ENCODE results near the gene INPP4A. TPM values are rescaled to one million over a fixed set of nuclear protein-coding genes. Genes with fewer than 3 reads are reported as not detected.

Gene INPP4A
- polyA plus RNA-seq, 2 of the 4 experiments (the other 2 are of a cell fraction) = 9.4 to 16.0 TPM

DNA sequence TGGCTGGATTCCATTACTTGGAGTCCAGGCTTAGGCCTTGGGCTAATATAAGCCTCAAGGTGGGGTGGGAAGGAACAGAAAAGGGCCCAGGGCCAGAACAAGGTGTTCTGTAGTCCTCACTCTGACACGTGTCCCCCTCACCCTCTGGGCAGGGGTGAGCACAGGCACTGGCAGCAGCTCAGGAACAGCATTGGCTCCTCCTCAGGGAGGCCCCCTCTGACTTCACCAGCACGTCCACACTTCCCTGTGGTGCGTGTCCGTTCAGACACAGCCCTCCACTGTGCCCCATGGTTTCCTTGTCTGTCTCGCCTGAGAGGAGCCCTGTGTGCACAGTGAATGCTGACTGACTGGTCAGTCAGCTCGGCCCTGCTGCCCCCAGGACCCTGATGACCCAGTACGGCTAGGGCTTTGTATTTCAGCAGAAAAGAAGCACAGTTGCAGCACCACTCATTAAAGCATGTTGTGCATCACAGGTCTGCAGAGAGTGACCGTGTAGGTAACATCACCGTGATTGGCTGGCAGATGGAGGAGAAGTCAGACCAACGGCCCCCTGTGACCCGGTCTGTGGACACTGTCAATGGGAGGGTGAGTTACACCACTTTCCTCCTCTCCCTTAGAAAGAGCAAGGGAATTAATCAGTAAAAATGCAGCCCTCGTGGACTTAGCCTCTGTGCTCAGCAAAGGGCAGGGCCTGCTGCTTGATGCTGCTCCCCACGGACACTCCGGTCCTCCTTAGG lies 92.9 kb downstream of the INPP4A start:
- Histone ChIP-seq H3K4me2 (no peak overlapping the region), H3K9me3 (no peaks in the 10 kb centered on the region), H3K27ac (no peak overlapping the region), H3K4me1 (no peaks in the 10 kb centered on the region), H3K4me3 (no peak overlapping the region)
- CTCF ChIA-PET = interaction anchor here (0.7 to 1.8 kb wide), 3 partner anchors 15 to 65 kb away, joined by 3 to 4 read pairs (median 3); no protein-coding TSS in a partner anchor
- WGBS (ENCODE audit: missing lambda C conversion rate) = 88% methylated on average over 12 of the region's 14 CpGs
- ATAC-seq = no peak; a peak in 1 of 6 replicates
- TF ChIP-seq PHF8 (IDR thresholded peaks at IDR 0.05; ENCODE audit: borderline replicate concordance, low read depth) (no peak), RARB (CRISPR knock-in tag; IDR thresholded peaks at IDR 0.05) (no peak), CBX2 (IDR thresholded peaks at IDR 0.05; ENCODE audit: borderline replicate concordance, low read depth) (no peak), KDM5A (IDR thresholded peaks at IDR 0.05) (no peak), BHLHE40 (IDR thresholded peaks at IDR 0.05; ENCODE audit: low read depth, low read length) (no peak), FOXS1 (CRISPR knock-in tag; IDR thresholded peaks at IDR 0.05) (no peak), RFX5 (IDR thresholded peaks at IDR 0.05) (no peak), RCOR1 (IDR thresholded peaks at IDR 0.05; ENCODE audit: low read depth, low read length) (no peak), ZNF302 (CRISPR knock-in tag; IDR thresholded peaks at IDR 0.05) (no peak), HDAC2 (IDR thresholded peaks at IDR 0.05) (no peak), ZSCAN20 (CRISPR knock-in tag; IDR thresholded peaks at IDR 0.05) (no peak), TFCP2L1 (CRISPR knock-in tag; IDR thresholded peaks at IDR 0.05) (no peak)
- TF ChIP-seq, protein P1, sequence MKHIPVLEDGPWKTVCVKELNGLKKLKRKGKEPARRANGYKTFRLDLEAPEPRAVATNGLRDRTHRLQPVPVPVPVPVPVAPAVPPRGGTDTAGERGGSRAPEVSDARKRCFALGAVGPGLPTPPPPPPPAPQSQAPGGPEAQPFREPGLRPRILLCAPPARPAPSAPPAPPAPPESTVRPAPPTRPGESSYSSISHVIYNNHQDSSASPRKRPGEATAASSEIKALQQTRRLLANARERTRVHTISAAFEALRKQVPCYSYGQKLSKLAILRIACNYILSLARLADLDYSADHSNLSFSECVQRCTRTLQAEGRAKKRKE (CRISPR knock-in tag; IDR thresholded peaks at IDR 0.05; ENCODE audit: low read depth) = no peak
- TF ChIP-seq, protein P2, sequence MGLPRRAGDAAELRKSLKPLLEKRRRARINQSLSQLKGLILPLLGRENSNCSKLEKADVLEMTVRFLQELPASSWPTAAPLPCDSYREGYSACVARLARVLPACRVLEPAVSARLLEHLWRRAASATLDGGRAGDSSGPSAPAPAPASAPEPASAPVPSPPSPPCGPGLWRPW (IDR thresholded peaks at IDR 0.05) = no peak
- TF ChIP-seq, protein P3, sequence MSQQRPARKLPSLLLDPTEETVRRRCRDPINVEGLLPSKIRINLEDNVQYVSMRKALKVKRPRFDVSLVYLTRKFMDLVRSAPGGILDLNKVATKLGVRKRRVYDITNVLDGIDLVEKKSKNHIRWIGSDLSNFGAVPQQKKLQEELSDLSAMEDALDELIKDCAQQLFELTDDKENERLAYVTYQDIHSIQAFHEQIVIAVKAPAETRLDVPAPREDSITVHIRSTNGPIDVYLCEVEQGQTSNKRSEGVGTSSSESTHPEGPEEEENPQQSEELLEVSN (IDR thresholded peaks at IDR 0.05; ENCODE audit: borderline replicate concordance, low read depth) = no peak
- no peak for FAIRE-seq
- POLR2A ChIA-PET = no interaction called here
- DNase-seq (ENCODE audit: low read depth in 1 of 2, low spot score in 1 of 2) = no peak

DNA sequence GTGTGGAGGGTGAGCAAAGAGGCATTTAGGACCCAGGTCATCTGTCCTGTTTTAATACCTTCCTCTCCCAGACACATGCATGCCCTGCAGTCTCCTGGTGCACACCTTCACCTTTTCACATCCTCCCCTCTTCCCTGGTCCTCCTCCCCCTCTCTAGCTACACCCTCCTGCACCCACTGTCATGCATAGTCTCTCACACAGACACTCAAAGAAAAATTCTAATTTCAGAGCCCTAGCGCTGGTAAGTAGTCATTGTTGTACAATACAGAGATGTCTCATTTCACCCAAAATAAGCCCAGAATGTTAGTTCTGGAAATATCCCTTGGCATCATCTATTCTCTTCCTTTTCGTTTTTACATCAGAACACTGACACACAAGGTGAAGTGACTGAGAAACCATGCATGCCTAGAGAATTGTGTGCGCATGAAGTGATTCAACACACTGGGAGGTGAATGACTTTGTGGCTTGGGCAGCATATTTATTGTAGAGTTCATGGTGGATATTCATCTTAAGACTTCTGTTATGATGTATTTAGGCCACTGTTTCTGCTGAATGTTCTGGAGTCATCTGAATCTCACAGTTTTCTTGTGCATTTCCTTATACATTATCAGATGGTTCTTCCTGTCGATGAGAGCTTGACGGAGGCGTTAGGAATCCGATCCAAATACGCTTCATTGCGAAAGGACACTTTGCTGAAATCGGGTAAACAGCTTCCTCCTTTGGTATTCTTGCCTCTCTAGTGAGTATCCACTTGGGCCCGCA lies 93.8 kb downstream of the INPP4A start:
- ATAC-seq = no peak
- no peak for FAIRE-seq
- ChIA-PET CTCF (interaction anchor here (1.4 kb wide), 1 partner anchor 31 kb away, joined by 3 read pairs; no protein-coding TSS in a partner anchor), POLR2A (no interaction called here)
- Histone ChIP-seq H3K4me3 (no peak overlapping the region), H3K9me3 (no peaks in the 10 kb centered on the region), H3K4me2 (no peak overlapping the region), H3K4me1 (no peaks in the 10 kb centered on the region), H3K27ac (no peak overlapping the region)
- no peak for DNase-seq (ENCODE audit: low read depth in 1 of 2, low spot score in 1 of 2)
- TF ChIP-seq FOXS1 (CRISPR knock-in tag; IDR thresholded peaks at IDR 0.05) (no peak), HEYL (CRISPR knock-in tag; IDR thresholded peaks at IDR 0.05) (no peak), SREBF2 (IDR thresholded peaks at IDR 0.05) (no peak), HOXB5 (CRISPR knock-in tag; IDR thresholded peaks at IDR 0.05) (no peak), RAD21 (conservative IDR thresholded peaks at IDR 0.05 in 1 of 2, IDR thresholded peaks at IDR 0.05 in 1 of 2) (no peak), ESRRA (IDR thresholded peaks at IDR 0.05; ENCODE audit: borderline replicate concordance, low read length) (no peak), POLR2AphosphoS2 (conservative IDR thresholded peaks at IDR 0.05; ENCODE audit: low read length) (no peak), CBX2 (IDR thresholded peaks at IDR 0.05; ENCODE audit: borderline replicate concordance, low read depth) (no peak), CEBPB (IDR thresholded peaks at IDR 0.05) (no peak), NR3C1 (IDR thresholded peaks at IDR 0.05) (no peak), HOXA7 (CRISPR knock-in tag; IDR thresholded peaks at IDR 0.05) (no peak), NFE2L2 (conservative IDR thresholded peaks at IDR 0.05; ENCODE audit: low read length) (no peak), BHLHE40 (IDR thresholded peaks at IDR 0.05; ENCODE audit: low read depth, low read length) (no peak), KDM1A (IDR thresholded peaks at IDR 0.05; ENCODE audit: low read depth) (no peak)
- TF ChIP-seq, protein P4, sequence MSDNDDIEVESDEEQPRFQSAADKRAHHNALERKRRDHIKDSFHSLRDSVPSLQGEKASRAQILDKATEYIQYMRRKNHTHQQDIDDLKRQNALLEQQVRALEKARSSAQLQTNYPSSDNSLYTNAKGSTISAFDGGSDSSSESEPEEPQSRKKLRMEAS (IDR thresholded peaks at IDR 0.05) = no peak
- TF ChIP-seq, protein P5, sequence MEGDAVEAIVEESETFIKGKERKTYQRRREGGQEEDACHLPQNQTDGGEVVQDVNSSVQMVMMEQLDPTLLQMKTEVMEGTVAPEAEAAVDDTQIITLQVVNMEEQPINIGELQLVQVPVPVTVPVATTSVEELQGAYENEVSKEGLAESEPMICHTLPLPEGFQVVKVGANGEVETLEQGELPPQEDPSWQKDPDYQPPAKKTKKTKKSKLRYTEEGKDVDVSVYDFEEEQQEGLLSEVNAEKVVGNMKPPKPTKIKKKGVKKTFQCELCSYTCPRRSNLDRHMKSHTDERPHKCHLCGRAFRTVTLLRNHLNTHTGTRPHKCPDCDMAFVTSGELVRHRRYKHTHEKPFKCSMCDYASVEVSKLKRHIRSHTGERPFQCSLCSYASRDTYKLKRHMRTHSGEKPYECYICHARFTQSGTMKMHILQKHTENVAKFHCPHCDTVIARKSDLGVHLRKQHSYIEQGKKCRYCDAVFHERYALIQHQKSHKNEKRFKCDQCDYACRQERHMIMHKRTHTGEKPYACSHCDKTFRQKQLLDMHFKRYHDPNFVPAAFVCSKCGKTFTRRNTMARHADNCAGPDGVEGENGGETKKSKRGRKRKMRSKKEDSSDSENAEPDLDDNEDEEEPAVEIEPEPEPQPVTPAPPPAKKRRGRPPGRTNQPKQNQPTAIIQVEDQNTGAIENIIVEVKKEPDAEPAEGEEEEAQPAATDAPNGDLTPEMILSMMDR (IDR thresholded peaks at IDR 0.05) = no peak
- WGBS (ENCODE audit: missing lambda C conversion rate) = 90% methylated on average over 11 of the region's 11 CpGs
